Adrenal gland (tissue), 5 donors: ENCODE results near the gene ALDH1A3.

Experiments
- CTCF ChIP-seq, 6 experiments: fragments of 450-650 bp in 4 of 6; fragments of 200-600 bp in 2 of 6; sonication (generic) in 1 of 6; IDR thresholded peaks; 1 replicate in 5 of 6; 2 replicates in 1 of 6; pipeline versions ENCODE4 v1.5.1 to v1.8.0; 2016 to 2021; ENCODE audit warnings: antibody characterized with exemption in 6 of 6, mild to moderate bottlenecking in 2 of 6, moderate library complexity in 1 of 6
- POLR2A ChIP-seq, 2 donors: fragments of 450-650 bp; IDR thresholded peaks; one replicate each; pipeline ENCODE4 v1.6.1; 2017; ENCODE audit warnings: antibody characterized with exemption in 2 of 2, mild to moderate bottlenecking in 2 of 2, moderate library complexity in 1 of 2
- donor health status: DM: no; HTN: no; CAD: no.

- TF ChIP-seq POLR2A (IDR thresholded peaks at IDR 0.05) (no peak), CTCF (IDR thresholded peaks at IDR 0.05) (no peak)
Observed at GRCh38 chr15:100858294-100858693, 21.3 kb upstream of the ALDH1A3 start.
